C4-2B (cell line): Measurements from ENCODE around the gene PRIMPOL.
"Not testable (repeated sequence)": the region's sequence is repeated elsewhere in the genome, so short reads cannot be mapped to it uniquely, and the experiment has no call there.

Experiments
- ZFX ChIP-seq: fragments of 450-650 bp; IDR thresholded peaks from 2 replicates; pipeline ENCODE4 v1.6.1; 2017
- TF ChIP-seq, protein P1 (sequence below): fragments of 450-650 bp; conservative IDR thresholded peaks from 2 replicates; pipeline ENCODE4 v1.5.1; 2017; ENCODE audit warnings: mild to moderate bottlenecking

- TF ChIP-seq, protein P1, sequence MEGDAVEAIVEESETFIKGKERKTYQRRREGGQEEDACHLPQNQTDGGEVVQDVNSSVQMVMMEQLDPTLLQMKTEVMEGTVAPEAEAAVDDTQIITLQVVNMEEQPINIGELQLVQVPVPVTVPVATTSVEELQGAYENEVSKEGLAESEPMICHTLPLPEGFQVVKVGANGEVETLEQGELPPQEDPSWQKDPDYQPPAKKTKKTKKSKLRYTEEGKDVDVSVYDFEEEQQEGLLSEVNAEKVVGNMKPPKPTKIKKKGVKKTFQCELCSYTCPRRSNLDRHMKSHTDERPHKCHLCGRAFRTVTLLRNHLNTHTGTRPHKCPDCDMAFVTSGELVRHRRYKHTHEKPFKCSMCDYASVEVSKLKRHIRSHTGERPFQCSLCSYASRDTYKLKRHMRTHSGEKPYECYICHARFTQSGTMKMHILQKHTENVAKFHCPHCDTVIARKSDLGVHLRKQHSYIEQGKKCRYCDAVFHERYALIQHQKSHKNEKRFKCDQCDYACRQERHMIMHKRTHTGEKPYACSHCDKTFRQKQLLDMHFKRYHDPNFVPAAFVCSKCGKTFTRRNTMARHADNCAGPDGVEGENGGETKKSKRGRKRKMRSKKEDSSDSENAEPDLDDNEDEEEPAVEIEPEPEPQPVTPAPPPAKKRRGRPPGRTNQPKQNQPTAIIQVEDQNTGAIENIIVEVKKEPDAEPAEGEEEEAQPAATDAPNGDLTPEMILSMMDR: not testable (repeated sequence)
- not testable (repeated sequence) for TF ChIP-seq ZFX
Observed at GRCh38 chr4:184600982-184601381, 48.6 kb upstream of the PRIMPOL start.
